ENCODE measurements around the gene CACNA1C. TPM values are rescaled to one million over a fixed set of nuclear protein-coding genes. Genes with fewer than 3 reads are reported as not detected.

Gene CACNA1C
- total and polyA plus RNA-seq, 2 of the 4 experiments (the other 2 are of a cell fraction), result 1.6 to 2.6 TPM

DNA sequence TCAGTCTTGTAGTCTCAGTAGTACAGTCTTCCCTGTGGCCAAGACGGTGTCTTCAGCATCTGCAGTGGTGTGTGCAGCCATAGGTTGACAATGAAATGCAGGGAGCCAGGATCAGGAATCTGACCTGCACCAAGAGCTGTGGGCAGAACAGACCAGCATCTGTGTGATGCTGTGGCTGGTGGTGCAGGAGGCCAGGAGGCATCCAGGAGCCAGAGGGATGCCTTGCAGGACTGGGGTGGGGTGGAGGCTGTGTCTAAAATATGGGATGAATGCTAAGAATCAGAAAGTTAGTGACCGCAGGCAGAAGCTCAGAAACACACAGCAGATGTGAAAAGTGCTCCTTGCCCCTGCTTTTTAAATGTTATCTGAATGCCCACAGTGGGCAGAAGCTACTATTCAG, 209.7 kb downstream of the CACNA1C start:
- no peaks in the 10 kb centered on the region for H3K9me3 ChIP-seq (ENCODE audit: control insufficient read depth, insufficient read depth, low read length)
- H2BK20ac ChIP-seq (ENCODE audit: low read depth, low read length), result peak overlapping the region; percentile 84
- H3K56ac ChIP-seq (ENCODE audit: extremely low read depth, insufficient read depth, low read length), result no peak overlapping the region
- peaks cover 47% of the 10 kb centered on the region for H3K4me1 ChIP-seq (ENCODE audit: control insufficient read depth, insufficient read depth, low read length)
- no peaks in the 10 kb centered on the region for H4K20me1 ChIP-seq (ENCODE audit: insufficient read depth, low read length)
- no peaks in the 10 kb centered on the region for H3K36me3 ChIP-seq (ENCODE audit: control insufficient read depth, insufficient read depth, low read length)
- H3K79me1 ChIP-seq (ENCODE audit: low read depth in 1 of 2, low read length in 2 of 2), result peaks cover 20 to 55% of the 10 kb centered on the region in 2 experiments; a peak in 3 of 4 replicates
- H3K9ac ChIP-seq (ENCODE audit: low read depth, low read length), result no peak overlapping the region
- H3K4me2 ChIP-seq (ENCODE audit: low read depth, low read length), result no peak overlapping the region
- no peak overlapping the region for H2BK5ac ChIP-seq (ENCODE audit: low read depth, low read length, poor library complexity, severe bottlenecking)
- no peak for ATAC-seq (ENCODE audit: low read depth)
- ChIA-PET CTCF (no interaction called here), POLR2A (ENCODE audit: unreplicated experiment) (no interaction called here)
- no peak overlapping the region for H3K4me3 ChIP-seq (ENCODE audit: insufficient read depth, low read depth, low read length)
- peak overlapping the region; percentile 61; the same call in 2 of the 3 replicates for H2BK15ac ChIP-seq (ENCODE audit: low read depth, low read length)
- dilution Hi-C loops (cut with HindIII; ENCODE audit: low sequenced_read_pairs, unreplicated experiment) (no loop called here), in situ Hi-C loops (cut with MboI; ENCODE audit: low sequenced_read_pairs) (no loop called here), intact Hi-C loops (cut with micrococcal nuclease) (no loop called here)
- TF ChIP-seq RAD21 (IDR thresholded peaks at IDR 0.05; ENCODE audit: low read length) (no peak), CEBPB (IDR thresholded peaks at IDR 0.05; ENCODE audit: low read depth, low read length) (no peak), BHLHE40 (IDR thresholded peaks at IDR 0.05; ENCODE audit: low read depth, low read length) (no peak)
- TF ChIP-seq, protein P1, sequence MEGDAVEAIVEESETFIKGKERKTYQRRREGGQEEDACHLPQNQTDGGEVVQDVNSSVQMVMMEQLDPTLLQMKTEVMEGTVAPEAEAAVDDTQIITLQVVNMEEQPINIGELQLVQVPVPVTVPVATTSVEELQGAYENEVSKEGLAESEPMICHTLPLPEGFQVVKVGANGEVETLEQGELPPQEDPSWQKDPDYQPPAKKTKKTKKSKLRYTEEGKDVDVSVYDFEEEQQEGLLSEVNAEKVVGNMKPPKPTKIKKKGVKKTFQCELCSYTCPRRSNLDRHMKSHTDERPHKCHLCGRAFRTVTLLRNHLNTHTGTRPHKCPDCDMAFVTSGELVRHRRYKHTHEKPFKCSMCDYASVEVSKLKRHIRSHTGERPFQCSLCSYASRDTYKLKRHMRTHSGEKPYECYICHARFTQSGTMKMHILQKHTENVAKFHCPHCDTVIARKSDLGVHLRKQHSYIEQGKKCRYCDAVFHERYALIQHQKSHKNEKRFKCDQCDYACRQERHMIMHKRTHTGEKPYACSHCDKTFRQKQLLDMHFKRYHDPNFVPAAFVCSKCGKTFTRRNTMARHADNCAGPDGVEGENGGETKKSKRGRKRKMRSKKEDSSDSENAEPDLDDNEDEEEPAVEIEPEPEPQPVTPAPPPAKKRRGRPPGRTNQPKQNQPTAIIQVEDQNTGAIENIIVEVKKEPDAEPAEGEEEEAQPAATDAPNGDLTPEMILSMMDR (conservative IDR thresholded peaks at IDR 0.05; ENCODE audit: low read depth, low read length), result no peak
- peak overlapping the region; percentile 15 to 74; a peak in 3 of 4 replicates for H4K8ac ChIP-seq (ENCODE audit: low read depth in 2 of 2, low read length in 2 of 2)
- no peak overlapping the region for H2AFZ ChIP-seq (replicated peaks; ENCODE audit: low read length, poor library complexity)
- peak overlapping the region; percentile 56 for H2AK9ac ChIP-seq (replicated peaks; ENCODE audit: low read depth, low read length, poor library complexity)
- H3K9me1 ChIP-seq (ENCODE audit: insufficient read depth, low read length), result peaks cover 48% of the 10 kb centered on the region
- H3K18ac ChIP-seq (ENCODE audit: low read depth, low read length), result peak overlapping the region; percentile 82
- H2BK120ac ChIP-seq (ENCODE audit: low read depth, low read length), result peak overlapping the region; percentile 88
- peak overlapping the region; percentile 97 for H2AK5ac ChIP-seq (ENCODE audit: low read depth, low read length)
- no peak overlapping the region; the same call in 1 of the 2 replicates for H3K23ac ChIP-seq (ENCODE audit: low read depth, low read length)
- no peak for DNase-seq
- H4K91ac ChIP-seq (ENCODE audit: insufficient read depth, low read depth, low read length), result peak overlapping the region; percentile 96
- H3K27me3 ChIP-seq (ENCODE audit: control insufficient read depth, insufficient read depth, low read length), result no peaks in the 10 kb centered on the region
- no peak overlapping the region for H3K27ac ChIP-seq (ENCODE audit: insufficient read depth, low read length)
- H3K4ac ChIP-seq (ENCODE audit: low read depth, low read length), result peak overlapping the region; percentile 91
- H3K14ac ChIP-seq (replicated peaks; ENCODE audit: low read depth, low read length), result peak overlapping the region; percentile 41
- BruUV-seq (replicated peaks), result no TSS peak
- 100% methylated on average over 1 of the region's 2 CpGs; no CpG with 5 or more reads in 1 of the 2 experiments for WGBS, 2 experiments (ENCODE audit: extremely low coverage in 2 of 2, insufficient read length in 1 of 2)
- H4K5ac ChIP-seq (ENCODE audit: low read depth, low read length), result peak overlapping the region; percentile 31; the same call in 1 of the 2 replicates

All from IMR-90 (cell line).